A549 treated with DMSO at 1 μM for 4 hours (cell line): ENCODE data around the gene MIS12. TPM values are rescaled to one million over a fixed set of nuclear protein-coding genes. Genes with fewer than 3 reads are reported as not detected.

Experiments
- total RNA-seq: library from RNA; stranded (reverse); fragments of 200-300 nt; extraction: Qiagen RNA extraction; gene quantifications from 5 replicates; pipeline ENCODE4 v1.2.3, GENCODE V29; 2022; ENCODE audit warnings: low read depth

MIS12 gene
- 17.7 to 20.1 TPM (median 18.4 TPM) in 5 replicates for total RNA-seq

GRCh38 chr17:5486206-5487124 lies at the start of gene MIS12:
Gene MIS12 (plus strand): TSS chr17:5486566. CDS start chr17:5488863, 2,297 bp downstream.

GRCh38 chr17:5438716-5439445 lies 47.5 kb upstream of the MIS12 start, which contains the start of gene C1QBP:
Gene C1QBP (minus strand): TSS chr17:5439155. CDS start chr17:5439073, 82 bp downstream.

GRCh38 chr17:5485270-5486205 lies 828 bp upstream of the MIS12 start, which contains the start of gene DERL2:
Gene DERL2 (minus strand): TSS chr17:5486178. CDS start chr17:5486161, 17 bp downstream.

Other genes with a start within 250 kb of the MIS12 start
- 36.0 to 51.5 TPM (median 44.6 TPM) in 5 replicates for gene RABEP1, start 204.3 kb upstream of the MIS12 start, total RNA-seq
- gene NUP88, start 66.9 kb upstream of the MIS12 start, total RNA-seq: 81.6 to 108 TPM (median 95.9 TPM) in 5 replicates
- 31.5 to 41.9 TPM (median 35.4 TPM) in 5 replicates for gene RPAIN, start 66.4 kb upstream of the MIS12 start, total RNA-seq
- 548 to 597 TPM (median 578 TPM) in 5 replicates for gene C1QBP, start 47.4 kb upstream of the MIS12 start, total RNA-seq
- gene DHX33, start 17.6 kb upstream of the MIS12 start, total RNA-seq: 28.9 to 34.3 TPM (median 32.4 TPM) in 5 replicates
- gene DERL2, start 388 bp upstream of the MIS12 start, total RNA-seq: 80.8 to 119 TPM (median 114 TPM) in 5 replicates
- gene NLRP1, start 97.9 kb downstream of the MIS12 start, total RNA-seq: 2.8 to 4.4 TPM (median 3.4 TPM) in 5 replicates